Hematopoietic multipotent progenitor cell treated with erythropoietin and hydrocortisone succinate and interleukin-3 and kit ligand, for 17 days (in vitro differentiated cells): Measurements from ENCODE around the gene MAPK1.
"Not testable (repeated sequence)": the region's sequence is repeated elsewhere in the genome, so short reads cannot be mapped to it uniquely, and the experiment has no call there.

ENCODE experiments used
- DNase-seq: peaks from one replicate; pipeline ENCODE4 v3.0.0-alpha.2; 2015; ENCODE audit warnings: low spot score

Gene MAPK1

GRCh38 chr22:21818487-21819182 is 48.8 kb downstream of the MAPK1 start:
- no peak for DNase-seq

- not testable (repeated sequence) for DNase-seq
These were observed 50.0 kb downstream of the MAPK1 start for GRCh38 chr22:21817497-21817853.

- peak; percentile 43 for DNase-seq
These were observed 50.5 kb downstream of the MAPK1 start for GRCh38 chr22:21816787-21817496.

- DNase-seq: no peak
These were observed 51.0 kb downstream of the MAPK1 start for GRCh38 chr22:21816472-21816786.

GRCh38 chr22:21815958-21816357 is 51.5 kb downstream of the MAPK1 start:
- no peak for DNase-seq

GRCh38 chr22:21815357-21815756 is 52.1 kb downstream of the MAPK1 start:
- no peak for DNase-seq

- DNase-seq: no peak
These were observed 55.5 kb downstream of the MAPK1 start for GRCh38 chr22:21811982-21812381.

- DNase-seq: no peak
These were observed 59.6 kb downstream of the MAPK1 start for GRCh38 chr22:21807544-21808529.

GRCh38 chr22:21805325-21805724 is 62.1 kb downstream of the MAPK1 start:
- not testable (repeated sequence) for DNase-seq

GRCh38 chr22:21803811-21804249 is 63.6 kb downstream of the MAPK1 start:
- DNase-seq: no peak

GRCh38 chr22:21802673-21803072 is 64.8 kb downstream of the MAPK1 start:
- no peak for DNase-seq

- no peak for DNase-seq
These were observed 65.4 kb downstream of the MAPK1 start for GRCh38 chr22:21802056-21802455.

- DNase-seq: not testable (repeated sequence)
These were observed 66.2 kb downstream of the MAPK1 start for GRCh38 chr22:21801304-21801644.

GRCh38 chr22:21800552-21801303 is 66.7 kb downstream of the MAPK1 start:
- DNase-seq: no peak

- no peak for DNase-seq
These were observed 69.8 kb downstream of the MAPK1 start for GRCh38 chr22:21797444-21798221.

GRCh38 chr22:21796863-21797262 is 70.6 kb downstream of the MAPK1 start:
- DNase-seq: no peak

GRCh38 chr22:21796231-21796630 is 71.2 kb downstream of the MAPK1 start:
- no peak for DNase-seq

- DNase-seq: not testable (repeated sequence)
These were observed 73.7 kb downstream of the MAPK1 start for GRCh38 chr22:21793716-21794115.

- DNase-seq: no peak
These were observed 75.5 kb downstream of the MAPK1 start for GRCh38 chr22:21791635-21792625.
